CD14-positive monocyte (primary cell): ENCODE measurements around the gene MAN2B2. TPM values are rescaled to one million over a fixed set of nuclear protein-coding genes. Genes with fewer than 3 reads are reported as not detected.

ENCODE experiments used
- DNase-seq, 3 donors: peaks; one replicate each; pipeline ENCODE4 v3.0.0-alpha.2; 2011 to 2022
- H2AFZ ChIP-seq: 2 replicates; pipeline ENCODE4 v1.6.0; 2012; ENCODE audit warnings: mild to moderate bottlenecking, low read depth, low read length, inconsistent platforms; ENCODE audit not compliant: insufficient read depth, poor library complexity, severe bottlenecking
- H3K27ac ChIP-seq, 2 donors: 1 replicate in 1 of 2; 2 replicates in 1 of 2; pipeline ENCODE4 v1.5.1; 2012 to 2013; ENCODE audit warnings: low read length in 2 of 2, control low read depth in 1 of 2, inconsistent platforms in 1 of 2, low read depth in 1 of 2, mild to moderate bottlenecking in 1 of 2
- H3K27me3 ChIP-seq, 2 donors: one replicate each; pipeline versions ENCODE4 v1.6.0 to v1.6.1; 2011 to 2013; ENCODE audit warnings: low read length in 2 of 2; ENCODE audit not compliant: control insufficient read depth in 2 of 2, insufficient read depth in 2 of 2
- H3K36me3 ChIP-seq, 2 donors: replicated peaks in 1 of 2; 1 replicate in 1 of 2; 2 replicates in 1 of 2; pipeline versions ENCODE4 v1.5.1 to v1.6.1; 2012 to 2013; ENCODE audit warnings: low read length in 2 of 2, control low read depth in 1 of 2, inconsistent platforms in 1 of 2, mild to moderate bottlenecking in 1 of 2; ENCODE audit not compliant: insufficient read depth in 2 of 2, control insufficient read depth in 1 of 2
- H3K4me1 ChIP-seq, 2 donors: 1 replicate in 1 of 2; 2 replicates in 1 of 2; pipeline versions ENCODE4 v1.5.1 to v1.6.1; 2012 to 2013; ENCODE audit warnings: low read length in 2 of 2, control low read depth in 1 of 2, inconsistent platforms in 1 of 2, mild to moderate bottlenecking in 1 of 2, moderate library complexity in 1 of 2; ENCODE audit not compliant: insufficient read depth in 2 of 2, control insufficient read depth in 1 of 2
- H3K4me2 ChIP-seq: replicated peaks from 2 replicates; pipeline ENCODE3; 2012; ENCODE audit warnings: low read length, moderate library complexity, mild to moderate bottlenecking; ENCODE audit not compliant: poor library complexity, severe bottlenecking; ENCODE audit errors: extremely low read depth
- H3K4me3 ChIP-seq, 3 experiments: fragments of 200-600 bp in 1 of 3; sonication (generic) in 1 of 3; replicated peaks in 1 of 3; 1 replicate in 2 of 3; 2 replicates in 1 of 3; pipeline ENCODE4 v1.5.1; 2011 to 2013; ENCODE audit warnings: low read length in 3 of 3, mild to moderate bottlenecking in 3 of 3, control low read depth in 2 of 3, low read depth in 2 of 3, inconsistent platforms in 1 of 3, moderate library complexity in 1 of 3
- H3K79me2 ChIP-seq: 2 replicates; pipeline ENCODE4 v1.6.0; 2012; ENCODE audit warnings: mild to moderate bottlenecking, control low read depth, inconsistent platforms, low read length, moderate library complexity; ENCODE audit not compliant: insufficient read depth
- H3K9ac ChIP-seq: 2 replicates; pipeline ENCODE4 v1.6.0; 2017; ENCODE audit warnings: low read length, mild to moderate bottlenecking; ENCODE audit not compliant: insufficient read depth, poor library complexity, severe bottlenecking
- H3K9me3 ChIP-seq, 2 donors: replicated peaks in 1 of 2; 1 replicate in 1 of 2; 2 replicates in 1 of 2; pipeline versions ENCODE4 v1.5.1 to v1.6.1; 2012 to 2013; ENCODE audit warnings: low read length in 2 of 2, control low read depth in 1 of 2; ENCODE audit not compliant: control insufficient read depth in 1 of 2, insufficient read depth in 1 of 2
- H4K20me1 ChIP-seq: 2 replicates; pipeline ENCODE4 v1.6.0; 2012; ENCODE audit warnings: mild to moderate bottlenecking, low read length, control low read depth, moderate library complexity; ENCODE audit not compliant: insufficient read depth
- H3K27ac Mint-ChIP-seq, 7 donors: one replicate each; pipeline ENCODE4 v1.8.0; 2020; ENCODE audit warnings: mild to moderate bottlenecking in 7 of 7, mixed read lengths in 7 of 7, moderate library complexity in 6 of 7, inconsistent platforms in 2 of 7
- H3K27me3 Mint-ChIP-seq, 3 donors: one replicate each; pipeline ENCODE4 v1.8.0; 2021 to 2022; ENCODE audit warnings: low read depth in 3 of 3, mild to moderate bottlenecking in 3 of 3, mixed read lengths in 3 of 3, moderate library complexity in 3 of 3, inconsistent platforms in 1 of 3
- H3K36me3 Mint-ChIP-seq, 2 donors: one replicate each; pipeline ENCODE4 v1.8.0; 2020; ENCODE audit warnings: mixed read lengths in 2 of 2, inconsistent platforms in 1 of 2, mild to moderate bottlenecking in 1 of 2
- H3K4me1 Mint-ChIP-seq: one replicate; pipeline ENCODE4 v1.8.0; 2020; ENCODE audit warnings: mild to moderate bottlenecking, mixed read lengths
- H3K4me3 Mint-ChIP-seq, 2 donors: one replicate each; pipeline ENCODE4 v1.8.0; 2020; ENCODE audit warnings: mild to moderate bottlenecking in 2 of 2, mixed read lengths in 2 of 2, moderate library complexity in 1 of 2
- H3K9me3 Mint-ChIP-seq, 7 donors: one replicate each; pipeline ENCODE4 v1.8.0; 2020 to 2022; ENCODE audit warnings: mixed read lengths in 7 of 7, mild to moderate bottlenecking in 6 of 7, moderate library complexity in 6 of 7, inconsistent platforms in 2 of 7
- WGBS: methylation state at CpG from one replicate; pipeline ENCODE4 v1.1.5; 2013; ENCODE audit warnings: missing lambda C conversion rate; ENCODE audit not compliant: insufficient coverage; 5-methylcytosine and 5-hydroxymethylcytosine counted together
- intact Hi-C, 2 donors: fragments of 100-400 bp; cut with micrococcal nuclease; formaldehyde crosslinking; loops; one replicate each; pipeline versions ENCODE4 v1.15.0 to v1.15.1; 2023
- polyA plus RNA-seq, 3 donors: library from polyadenylated mRNA; depleted of rRNA in 1 of 3; unstranded in 2 of 3; stranded (reverse) in 1 of 3; fragments of 300-500 nt in 2 of 3; fragments of >200 nt in 1 of 3; fragmentation: Illumina TruSeq in 2 of 3; gene quantifications; 1 replicate in 2 of 3; 2 replicates in 1 of 3; pipeline ENCODE4 v1.2.3, GENCODE V29; 2012 to 2021
- TF ChIP-seq, protein P1 (sequence below): fragments of 200-600 bp; IDR thresholded peaks from one replicate; pipeline ENCODE4 v1.8.0; 2022; ENCODE audit warnings: antibody characterized with exemption, mild to moderate bottlenecking

The MAN2B2 gene
- polyA plus RNA-seq, 3 donors, result 9.6 to 28.4 (median 10.6) TPM

DNA sequence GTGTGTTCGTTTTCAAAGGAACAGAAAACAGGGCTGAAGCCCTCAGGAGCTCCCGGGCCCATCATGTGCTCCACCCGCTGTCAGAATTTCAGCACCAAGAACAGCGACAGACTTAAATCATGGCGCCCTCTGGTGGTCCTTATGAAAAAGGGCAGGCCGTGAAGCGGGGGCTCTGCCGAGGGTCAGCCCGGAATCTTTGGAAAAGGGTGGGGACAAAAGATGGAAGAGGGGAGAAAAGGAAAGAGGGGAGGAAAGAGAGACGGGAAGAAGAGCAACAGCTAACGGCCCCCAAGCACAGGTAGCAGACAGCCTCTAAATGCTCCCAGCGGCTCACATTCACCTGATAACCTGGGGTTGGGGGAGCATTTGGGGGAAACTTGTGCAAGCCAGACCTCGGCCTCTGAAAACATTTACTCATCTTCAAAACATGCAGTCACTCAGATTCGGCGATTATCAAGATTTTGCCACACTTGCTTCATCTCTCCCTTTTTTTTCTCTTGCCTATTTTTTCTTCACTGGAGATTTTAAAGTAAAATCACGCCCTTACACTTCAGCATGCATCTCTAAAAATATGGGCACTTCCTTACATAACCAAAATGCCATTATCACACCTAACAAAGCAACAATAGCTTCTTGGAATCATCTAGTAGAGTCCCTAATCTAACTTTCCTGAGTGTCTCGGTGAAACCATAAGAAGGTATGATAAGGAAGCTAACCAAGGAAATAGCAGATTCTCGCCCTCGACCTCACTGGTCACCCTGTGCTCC, 28.1 kb upstream of the MAN2B2 start:
- no peaks in the 10 kb centered on the region for H3K36me3 Mint-ChIP-seq
- H3K4me3 ChIP-seq, result no peak overlapping the region
- H3K4me3 Mint-ChIP-seq, result no peak overlapping the region
- H3K27me3 Mint-ChIP-seq, result peaks cover 2 to 9% (median 6%) of the 10 kb centered on the region in 3 donors
- intact Hi-C loops, result no loop called here
- H3K4me1 Mint-ChIP-seq, result no peaks in the 10 kb centered on the region
- no peak overlapping the region for H3K4me2 ChIP-seq
- TF ChIP-seq, protein P1, sequence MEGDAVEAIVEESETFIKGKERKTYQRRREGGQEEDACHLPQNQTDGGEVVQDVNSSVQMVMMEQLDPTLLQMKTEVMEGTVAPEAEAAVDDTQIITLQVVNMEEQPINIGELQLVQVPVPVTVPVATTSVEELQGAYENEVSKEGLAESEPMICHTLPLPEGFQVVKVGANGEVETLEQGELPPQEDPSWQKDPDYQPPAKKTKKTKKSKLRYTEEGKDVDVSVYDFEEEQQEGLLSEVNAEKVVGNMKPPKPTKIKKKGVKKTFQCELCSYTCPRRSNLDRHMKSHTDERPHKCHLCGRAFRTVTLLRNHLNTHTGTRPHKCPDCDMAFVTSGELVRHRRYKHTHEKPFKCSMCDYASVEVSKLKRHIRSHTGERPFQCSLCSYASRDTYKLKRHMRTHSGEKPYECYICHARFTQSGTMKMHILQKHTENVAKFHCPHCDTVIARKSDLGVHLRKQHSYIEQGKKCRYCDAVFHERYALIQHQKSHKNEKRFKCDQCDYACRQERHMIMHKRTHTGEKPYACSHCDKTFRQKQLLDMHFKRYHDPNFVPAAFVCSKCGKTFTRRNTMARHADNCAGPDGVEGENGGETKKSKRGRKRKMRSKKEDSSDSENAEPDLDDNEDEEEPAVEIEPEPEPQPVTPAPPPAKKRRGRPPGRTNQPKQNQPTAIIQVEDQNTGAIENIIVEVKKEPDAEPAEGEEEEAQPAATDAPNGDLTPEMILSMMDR, result peak; percentile 95
- no peak overlapping the region for H2AFZ ChIP-seq
- no peaks in the 10 kb centered on the region for H3K27me3 ChIP-seq
- no peak overlapping the region for H3K27ac Mint-ChIP-seq
- no peaks in the 10 kb centered on the region for H3K4me1 ChIP-seq
- H3K9ac ChIP-seq, result no peak overlapping the region
- no peaks in the 10 kb centered on the region for H4K20me1 ChIP-seq
- H3K27ac ChIP-seq, result no peak overlapping the region
- H3K9me3 Mint-ChIP-seq, result peaks cover 0 to 8% (median 5%) of the 10 kb centered on the region in 7 donors
- peaks cover 0 to 6% of the 10 kb centered on the region in 2 donors for H3K9me3 ChIP-seq
- no peaks in the 10 kb centered on the region for H3K36me3 ChIP-seq
- no peaks in the 10 kb centered on the region for H3K79me2 ChIP-seq
- DNase-seq, result peak; percentile 25 to 56 (median 31)
- 16% methylated on average over 13 of the region's 19 CpGs for WGBS

DNA sequence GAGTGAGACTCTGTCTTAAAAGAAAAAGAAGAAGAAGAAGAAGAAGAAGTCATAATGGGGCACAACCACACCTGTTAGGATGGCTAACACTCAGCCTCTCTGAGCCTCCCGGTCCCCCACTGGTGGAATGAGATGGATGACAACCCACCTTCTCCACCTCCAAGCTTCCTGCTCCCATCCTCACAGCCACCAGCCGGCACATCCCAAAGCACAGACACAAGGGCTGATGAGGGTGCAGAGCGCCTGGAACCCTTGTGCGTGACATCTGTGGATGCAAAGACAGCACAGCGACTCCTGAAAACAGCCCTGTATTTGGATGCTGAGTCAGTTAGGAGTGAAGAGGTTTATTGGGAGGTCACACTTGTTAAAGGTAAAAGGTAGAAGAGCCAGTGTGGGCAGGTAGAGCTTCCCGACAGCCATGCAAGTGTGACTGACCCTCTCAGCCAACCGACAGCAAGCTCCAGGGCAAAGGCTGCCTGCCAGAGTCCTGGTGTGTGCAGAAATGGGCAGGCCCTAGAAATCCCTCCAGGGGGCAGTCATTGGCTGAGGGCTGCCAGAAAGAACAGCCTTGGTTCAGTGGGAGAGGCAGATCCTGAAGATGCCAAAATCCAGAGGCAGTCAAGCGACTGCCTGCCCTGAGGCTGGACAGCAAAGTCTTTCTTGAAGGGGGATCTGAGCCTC, 26.6 kb upstream of the MAN2B2 start:
- TF ChIP-seq, protein P1, result no peak
- Histone ChIP-seq H3K27ac (no peak overlapping the region), H3K36me3 (no peaks in the 10 kb centered on the region), H3K9me3 (peaks cover 0 to 8% of the 10 kb centered on the region in 2 donors), H3K27me3 (no peaks in the 10 kb centered on the region), H2AFZ (no peak overlapping the region), H3K9ac (no peak overlapping the region), H3K4me1 (no peaks in the 10 kb centered on the region), H4K20me1 (no peaks in the 10 kb centered on the region), H3K4me2 (no peak overlapping the region), H3K4me3 (no peak overlapping the region), H3K79me2 (no peaks in the 10 kb centered on the region)
- WGBS, result 96% methylated on average over 5 of the region's 8 CpGs
- Mint-ChIP-seq H3K4me1 (no peaks in the 10 kb centered on the region), H3K4me3 (no peak overlapping the region), H3K27me3 (peaks cover 6 to 16% (median 7%) of the 10 kb centered on the region in 3 donors), H3K27ac (no peak overlapping the region), H3K9me3 (peaks cover 0 to 9% (median 6%) of the 10 kb centered on the region in 7 donors), H3K36me3 (no peaks in the 10 kb centered on the region)
- intact Hi-C loops, result no loop called here
- no peak for DNase-seq
